WTC11 (cell line): ENCODE data around the gene KLHL20. TPM values are rescaled to one million over a fixed set of nuclear protein-coding genes. Genes with fewer than 3 reads are reported as not detected.
"Not testable (repeated sequence)": the region's sequence is repeated elsewhere in the genome, so short reads cannot be mapped to it uniquely, and the experiment has no call there.

Experiments used
- ATAC-seq: fragments of 200-7000 bp; cut with Tn5 transposase; 2 replicates; pipeline ENCODE4 v1.10.0; 2021; ENCODE audit warnings: mild to moderate bottlenecking, moderate library complexity
- CTCF ChIA-PET: fragments of 300-600 bp; sonication (Branson Sonifier 250); formaldehyde crosslinking; loops from one replicate; lab custom pipeline; 2021; ENCODE audit warnings: antibody characterized with exemption; lab: Charles Lee
- POLR2A ChIA-PET: fragments of 350-600 bp; sonication (Branson Sonifier 250); formaldehyde crosslinking; loops from one replicate; lab custom pipeline; 2021; ENCODE audit warnings: antibody characterized with exemption; lab: Charles Lee
- DNase-seq: peaks from one replicate; pipeline ENCODE4 v3.0.0; 2021; ENCODE audit warnings: low spot score
- H3K27ac Mint-ChIP-seq: 2 replicates; pipeline ENCODE4 v1.8.0; 2021; ENCODE audit warnings: mixed read lengths
- H3K27me3 Mint-ChIP-seq: 2 replicates; pipeline ENCODE4 v1.8.0; 2021; ENCODE audit warnings: low read depth, mild to moderate bottlenecking, moderate library complexity, mixed read lengths
- H3K36me3 Mint-ChIP-seq: 2 replicates; pipeline ENCODE4 v1.8.0; 2021; ENCODE audit warnings: mixed read lengths
- H3K4me1 Mint-ChIP-seq: 2 replicates; pipeline ENCODE4 v1.8.0; 2022; ENCODE audit warnings: mixed read lengths
- H3K4me3 Mint-ChIP-seq: 2 replicates; pipeline ENCODE4 v1.8.0; 2021; ENCODE audit warnings: mild to moderate bottlenecking, moderate library complexity, mixed read lengths
- H3K9me3 Mint-ChIP-seq: 2 replicates; pipeline ENCODE4 v1.8.0; 2021; ENCODE audit warnings: mixed read lengths
- AR ChIP-seq: fragments of 250-450 bp; sonication (Bioruptor Pico); IDR thresholded peaks from 2 replicates; pipeline ENCODE4 v1.9.0; 2021; ENCODE audit warnings: mild to moderate bottlenecking
- ATF1 ChIP-seq: sonication (generic); formaldehyde crosslinking; IDR thresholded peaks from 2 replicates; pipeline ENCODE4 v1.8.1; 2023; ENCODE audit warnings: mild to moderate bottlenecking, moderate library complexity, missing genetic modification reagents
- CREM ChIP-seq: sonication (generic); formaldehyde crosslinking; IDR thresholded peaks from 2 replicates; pipeline ENCODE4 v1.8.1; 2022; ENCODE audit warnings: mild to moderate bottlenecking, missing genetic modification reagents, moderate library complexity
- E2F1 ChIP-seq: sonication (generic); formaldehyde crosslinking; IDR thresholded peaks from 2 replicates; pipeline ENCODE4 v1.8.0; 2022; ENCODE audit warnings: mild to moderate bottlenecking, missing genetic modification reagents
- ELF4 ChIP-seq: sonication (generic); formaldehyde crosslinking; IDR thresholded peaks from 2 replicates; pipeline ENCODE4 v1.8.1; 2022; ENCODE audit warnings: low read depth, mild to moderate bottlenecking, moderate library complexity, missing genetic modification reagents
- ETV6 ChIP-seq: sonication (generic); formaldehyde crosslinking; IDR thresholded peaks from 2 replicates; pipeline ENCODE4 v1.8.1; 2022; ENCODE audit warnings: mild to moderate bottlenecking, missing genetic modification reagents
- FOXP4 ChIP-seq: sonication (generic); formaldehyde crosslinking; IDR thresholded peaks from 2 replicates; pipeline ENCODE4 v1.8.0; 2022; ENCODE audit warnings: mild to moderate bottlenecking, missing genetic modification reagents
- GRHL2 ChIP-seq: fragments of 250-450 bp; sonication (Bioruptor Pico); IDR thresholded peaks from 2 replicates; pipeline ENCODE4 v1.8.0; 2022; ENCODE audit warnings: mild to moderate bottlenecking, moderate library complexity; ENCODE audit not compliant: insufficient replicate concordance, severe bottlenecking
- NFYB ChIP-seq: sonication (generic); formaldehyde crosslinking; conservative IDR thresholded peaks from 2 replicates; pipeline ENCODE4 v1.8.0; 2022; ENCODE audit warnings: low read depth, missing genetic modification reagents
- NR1H2 ChIP-seq: sonication (generic); formaldehyde crosslinking; IDR thresholded peaks from 2 replicates; pipeline ENCODE4 v1.9.0; 2021; ENCODE audit warnings: mild to moderate bottlenecking, moderate library complexity, missing genetic modification reagents
- PRDM15 ChIP-seq: sonication (generic); formaldehyde crosslinking; IDR thresholded peaks from 2 replicates; pipeline ENCODE4 v1.8.0; 2022; ENCODE audit warnings: missing genetic modification reagents
- STAT6 ChIP-seq: sonication (generic); formaldehyde crosslinking; conservative IDR thresholded peaks from 2 replicates; pipeline ENCODE4 v1.8.1; 2023; ENCODE audit warnings: mild to moderate bottlenecking, low read depth, missing genetic modification reagents, moderate library complexity
- TCF7 ChIP-seq: sonication (generic); formaldehyde crosslinking; IDR thresholded peaks from 2 replicates; pipeline ENCODE4 v1.8.0; 2022; ENCODE audit warnings: mild to moderate bottlenecking, low read depth, missing genetic modification reagents, moderate library complexity
- USF2 ChIP-seq: sonication (generic); formaldehyde crosslinking; IDR thresholded peaks from 2 replicates; pipeline ENCODE4 v1.8.1; 2023; ENCODE audit warnings: mild to moderate bottlenecking, missing genetic modification reagents, moderate library complexity
- ZNF232 ChIP-seq: sonication (generic); formaldehyde crosslinking; IDR thresholded peaks from 2 replicates; pipeline ENCODE4 v1.8.0; 2022; ENCODE audit warnings: mild to moderate bottlenecking, missing genetic modification reagents
- ZNF396 ChIP-seq: fragments of 250-450 bp; sonication (Bioruptor Pico); IDR thresholded peaks from 2 replicates; pipeline ENCODE4 v1.8.0; 2021; ENCODE audit warnings: mild to moderate bottlenecking, moderate library complexity, borderline replicate concordance
- ZNF671 ChIP-seq: fragments of 250-450 bp; sonication (Bioruptor Pico); IDR thresholded peaks from 2 replicates; pipeline ENCODE4 v1.8.0; 2021; ENCODE audit warnings: mild to moderate bottlenecking
- ZSCAN18 ChIP-seq: fragments of 250-450 bp; sonication (Bioruptor Pico); IDR thresholded peaks from 2 replicates; pipeline ENCODE4 v2.1.2; 2022; ENCODE audit warnings: mild to moderate bottlenecking, moderate library complexity
- total RNA-seq: library from RNA; stranded (reverse); gene quantifications from 3 replicates; pipeline ENCODE4 v1.2.3, GENCODE V29; 2021

KLHL20 gene
- total RNA-seq, 1 experiment from 2014 or later = 12.5 TPM

- CTCF ChIA-PET = no interaction called here
- TF ChIP-seq NFYB (CRISPR knock-in tag) (no peak), ZNF671 (CRISPR knock-in tag) (no peak), ZNF232 (CRISPR knock-in tag) (no peak), ETV6 (CRISPR knock-in tag) (no peak), E2F1 (CRISPR knock-in tag) (no peak), FOXP4 (CRISPR knock-in tag) (no peak), CREM (CRISPR knock-in tag) (no peak), ATF1 (no peak), USF2 (no peak), GRHL2 (no peak), TCF7 (no peak), ZNF396 (CRISPR knock-in tag) (no peak), STAT6 (CRISPR knock-in tag) (no peak), PRDM15 (CRISPR knock-in tag) (no peak), AR (CRISPR knock-in tag) (no peak), ZSCAN18 (CRISPR knock-in tag) (no peak), NR1H2 (CRISPR knock-in tag) (no peak), ELF4 (CRISPR knock-in tag) (no peak)
- ATAC-seq = no peak
- H3K4me3 Mint-ChIP-seq = no peak overlapping the region
- no peak overlapping the region for H3K27ac Mint-ChIP-seq
- POLR2A ChIA-PET = no interaction called here
- H3K36me3 Mint-ChIP-seq = peaks cover 19% of the 10 kb centered on the region
- peaks cover 32% of the 10 kb centered on the region for H3K9me3 Mint-ChIP-seq
- peaks cover 7% of the 10 kb centered on the region for H3K27me3 Mint-ChIP-seq
- no peak for DNase-seq
- H3K4me1 Mint-ChIP-seq = peaks cover 15% of the 10 kb centered on the region
These were observed 21.5 kb upstream of the KLHL20 start for GRCh38 chr1:173693238-173693637.

- CTCF ChIA-PET = not testable (repeated sequence)
These were observed 13.5 kb upstream of the KLHL20 start for GRCh38 chr1:173701299-173701698.

More at GRCh38 chr1:173701299-173701698, 13.5 kb upstream of the KLHL20 start:
- ATAC-seq, H3K4me1 Mint-ChIP-seq, DNase-seq, H3K4me3 Mint-ChIP-seq, H3K36me3 Mint-ChIP-seq, H3K27ac Mint-ChIP-seq, POLR2A ChIA-PET: not testable (repeated sequence)
- peaks cover 24% of the 10 kb centered on the region for H3K27me3 Mint-ChIP-seq
- H3K9me3 Mint-ChIP-seq = peaks cover 16% of the 10 kb centered on the region
